ENCODE results near the gene PRKCA.

Gene PRKCA

DNA sequence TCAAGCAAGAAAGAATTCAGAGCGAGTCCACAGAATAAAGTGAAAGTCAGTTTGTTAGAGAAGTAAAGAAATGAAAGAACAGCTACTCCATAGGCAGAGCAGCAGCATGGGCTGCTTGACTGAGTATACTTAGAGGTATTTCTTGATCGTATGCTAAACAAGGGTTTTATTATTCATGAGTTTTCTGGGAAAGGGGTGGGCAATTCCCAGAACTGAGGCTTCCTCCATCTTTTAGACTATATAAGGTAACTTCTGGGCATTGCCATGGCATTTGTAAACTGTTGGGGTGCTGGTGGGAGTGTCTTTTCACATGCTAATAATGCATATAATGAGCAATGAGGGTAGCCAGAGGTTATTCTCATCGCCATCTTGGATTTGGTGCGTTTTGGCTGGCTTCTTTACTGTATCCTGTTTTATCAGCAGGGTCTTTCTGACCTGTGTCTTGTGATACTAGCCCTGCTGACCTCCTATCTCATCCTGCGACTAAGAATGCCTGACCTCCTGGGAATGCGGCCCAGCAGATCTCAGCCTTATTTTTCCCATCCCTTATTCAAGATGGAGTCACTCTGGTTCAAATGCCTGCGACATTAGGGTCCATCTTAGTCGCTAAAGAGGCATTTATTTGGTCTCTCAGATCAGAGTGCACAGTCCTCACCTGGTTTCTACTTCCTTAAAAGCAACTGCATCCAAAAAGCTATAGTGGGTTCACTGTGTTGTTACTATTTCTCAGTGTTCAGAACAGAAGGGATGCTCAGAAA is 432.0 kb downstream of the PRKCA start:
- Mint-ChIP-seq H3K27ac (peak overlapping the region; percentile 37 to 57), H3K27me3 (no peaks in the 10 kb centered on the region), H3K4me3 (no peak overlapping the region), H3K9me3 (no peaks in the 10 kb centered on the region), H3K4me1 (peaks cover 13% of the 10 kb centered on the region)
- DNase-seq, result no peak
- no peak for ATAC-seq

- ATAC-seq (no peak), DNase-seq (no peak)
- H3K27me3 Mint-ChIP-seq, result no peaks in the 10 kb centered on the region
- no peak overlapping the region for H3K4me3 Mint-ChIP-seq
- H3K4me1 Mint-ChIP-seq, result no peaks in the 10 kb centered on the region
- H3K9me3 Mint-ChIP-seq, result no peaks in the 10 kb centered on the region
- no peak overlapping the region for H3K27ac Mint-ChIP-seq
These were observed 435.1 kb downstream of the PRKCA start for GRCh38 chr17:66737524-66737923.

GRCh38 chr17:66738301-66738700 is 435.9 kb downstream of the PRKCA start:
- Mint-ChIP-seq H3K27me3 (no peaks in the 10 kb centered on the region), H3K9me3 (no peaks in the 10 kb centered on the region), H3K27ac (no peak overlapping the region), H3K4me3 (no peak overlapping the region), H3K4me1 (no peaks in the 10 kb centered on the region)
- DNase-seq, result no peak
- ATAC-seq, result no peak

- no peak for DNase-seq
- peak overlapping the region; percentile 17 to 55 for H3K27ac Mint-ChIP-seq
- no peak overlapping the region for H3K4me3 Mint-ChIP-seq
- H3K27me3 Mint-ChIP-seq, result no peaks in the 10 kb centered on the region
- H3K4me1 Mint-ChIP-seq, result no peaks in the 10 kb centered on the region
- no peaks in the 10 kb centered on the region for H3K9me3 Mint-ChIP-seq
- ATAC-seq, result no peak
These were observed 437.1 kb downstream of the PRKCA start for GRCh38 chr17:66739553-66739952.

- DNase-seq (no peak), ATAC-seq (no peak)
- Mint-ChIP-seq H3K4me3 (no peak overlapping the region), H3K27ac (no peak overlapping the region), H3K4me1 (no peaks in the 10 kb centered on the region), H3K9me3 (no peaks in the 10 kb centered on the region), H3K27me3 (no peaks in the 10 kb centered on the region)
These were observed 437.8 kb downstream of the PRKCA start for GRCh38 chr17:66740226-66740625.

- Mint-ChIP-seq H3K9me3 (no peaks in the 10 kb centered on the region), H3K4me1 (no peaks in the 10 kb centered on the region), H3K27me3 (no peaks in the 10 kb centered on the region), H3K27ac (no peak overlapping the region), H3K4me3 (no peak overlapping the region)
- DNase-seq, result no peak
- ATAC-seq, result no peak
These were observed 441.1 kb downstream of the PRKCA start for GRCh38 chr17:66743511-66743910.

GRCh38 chr17:66746736-66747135 is 444.3 kb downstream of the PRKCA start:
- Mint-ChIP-seq H3K4me3 (no peak overlapping the region), H3K27ac (no peak overlapping the region), H3K4me1 (no peaks in the 10 kb centered on the region), H3K9me3 (no peaks in the 10 kb centered on the region), H3K27me3 (no peaks in the 10 kb centered on the region)
- DNase-seq (no peak), ATAC-seq (no peak)

- Mint-ChIP-seq H3K27ac (no peak overlapping the region), H3K9me3 (no peaks in the 10 kb centered on the region), H3K4me3 (no peak overlapping the region), H3K4me1 (no peaks in the 10 kb centered on the region), H3K27me3 (no peaks in the 10 kb centered on the region)
- no peak for DNase-seq
- ATAC-seq, result no peak
These were observed 445.3 kb downstream of the PRKCA start for GRCh38 chr17:66747578-66748275.

DNA sequence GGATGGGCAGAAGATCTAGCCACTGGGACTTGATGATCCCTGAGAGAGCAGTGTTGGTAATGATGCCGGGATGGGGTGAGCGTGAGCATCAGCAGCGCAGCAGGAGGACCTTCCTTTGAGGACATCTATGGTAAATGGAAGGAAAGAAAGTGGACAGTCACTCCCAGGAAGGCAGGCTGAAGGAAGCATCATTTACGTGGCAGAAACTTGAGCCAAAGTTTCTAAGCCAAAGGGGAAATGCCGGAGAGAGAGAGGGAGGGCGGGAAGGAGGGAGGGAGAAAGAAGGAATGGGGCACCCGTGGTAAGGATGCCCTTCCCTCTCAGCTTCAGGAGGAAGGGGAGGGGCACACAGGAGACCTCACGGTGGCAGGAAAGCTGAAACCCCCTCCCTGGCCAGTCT is 446.2 kb downstream of the PRKCA start:
- Mint-ChIP-seq H3K27ac (peak overlapping the region in 1 of 2 donors; percentile 61), H3K9me3 (no peaks in the 10 kb centered on the region), H3K4me1 (no peaks in the 10 kb centered on the region), H3K4me3 (no peak overlapping the region), H3K27me3 (no peaks in the 10 kb centered on the region)
- no peak for ATAC-seq
- no peak for DNase-seq

DNA sequence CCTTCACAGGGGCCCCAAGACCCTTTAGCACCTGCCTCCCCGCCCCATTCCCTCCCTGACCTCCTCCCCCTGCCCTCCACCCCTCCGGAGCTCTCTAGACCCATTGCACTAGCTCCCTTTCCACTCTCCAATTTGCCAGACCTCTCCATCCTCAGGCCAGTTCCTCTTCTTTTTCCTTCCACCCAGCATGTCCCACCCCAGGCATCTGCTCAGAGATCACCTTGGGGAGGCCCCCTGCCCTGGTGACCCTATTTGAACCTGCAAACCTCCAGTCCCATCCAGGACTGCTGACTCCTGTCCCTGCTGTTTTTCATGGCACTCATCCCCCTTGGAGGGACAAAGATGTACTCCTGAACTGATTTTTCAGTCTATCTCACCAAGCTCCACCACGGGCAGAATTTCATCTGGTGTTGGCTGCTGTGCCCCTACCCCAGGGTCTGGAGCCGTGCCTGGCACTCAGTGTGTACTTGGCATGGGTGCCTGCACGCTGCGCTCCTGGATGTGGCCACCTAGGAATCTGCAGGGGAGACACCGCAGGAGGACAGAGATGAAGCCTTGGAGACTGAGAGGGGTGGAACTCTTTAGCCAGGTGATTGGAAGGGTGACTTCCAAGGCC is 446.9 kb downstream of the PRKCA start:
- Mint-ChIP-seq H3K4me1 (no peaks in the 10 kb centered on the region), H3K27ac (peak overlapping the region in 1 of 2 donors; percentile 82), H3K27me3 (no peaks in the 10 kb centered on the region), H3K9me3 (no peaks in the 10 kb centered on the region), H3K4me3 (no peak overlapping the region)
- DNase-seq, result no peak
- no peak for ATAC-seq

DNA sequence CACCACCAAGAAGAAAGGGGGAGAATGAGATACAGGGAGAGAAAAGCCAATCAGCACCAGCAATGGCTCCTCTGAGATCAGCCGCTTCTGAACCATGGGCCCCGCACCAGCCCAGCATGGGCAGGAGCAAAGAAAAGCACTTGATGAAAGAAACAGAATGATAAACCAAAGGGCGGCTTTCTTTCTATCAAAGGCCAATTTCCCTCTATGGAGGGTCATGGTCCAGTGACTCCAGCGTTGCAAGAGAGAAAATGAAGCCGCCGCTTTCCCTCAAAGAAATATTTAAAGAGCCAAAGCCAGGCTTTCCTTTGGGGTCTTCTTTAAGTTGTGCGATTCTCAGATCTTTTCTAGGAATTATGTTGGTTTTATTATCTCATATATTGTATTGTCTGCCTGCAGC is 447.7 kb downstream of the PRKCA start:
- no peak overlapping the region for H3K27ac Mint-ChIP-seq
- no peaks in the 10 kb centered on the region for H3K4me1 Mint-ChIP-seq
- DNase-seq (no peak), ATAC-seq (no peak)
- H3K9me3 Mint-ChIP-seq, result no peaks in the 10 kb centered on the region
- no peak overlapping the region for H3K4me3 Mint-ChIP-seq
- no peaks in the 10 kb centered on the region for H3K27me3 Mint-ChIP-seq

- no peak overlapping the region for H3K4me3 Mint-ChIP-seq
- DNase-seq, result no peak
- H3K9me3 Mint-ChIP-seq, result no peaks in the 10 kb centered on the region
- no peak for ATAC-seq
- no peaks in the 10 kb centered on the region for H3K4me1 Mint-ChIP-seq
- H3K27me3 Mint-ChIP-seq, result no peaks in the 10 kb centered on the region
- H3K27ac Mint-ChIP-seq, result peak overlapping the region in 1 of 2 donors; percentile 8
These were observed 448.5 kb downstream of the PRKCA start for GRCh38 chr17:66750781-66751543.

- Mint-ChIP-seq H3K9me3 (no peaks in the 10 kb centered on the region), H3K27ac (peak overlapping the region in 1 of 2 donors; percentile 72), H3K4me1 (no peaks in the 10 kb centered on the region), H3K27me3 (no peaks in the 10 kb centered on the region), H3K4me3 (no peak overlapping the region)
- ATAC-seq (no peak), DNase-seq (no peak)
These were observed 449.4 kb downstream of the PRKCA start for GRCh38 chr17:66751771-66752170.

GRCh38 chr17:66752411-66752810 is 450.0 kb downstream of the PRKCA start:
- no peaks in the 10 kb centered on the region for H3K4me1 Mint-ChIP-seq
- DNase-seq, result no peak
- H3K9me3 Mint-ChIP-seq, result no peaks in the 10 kb centered on the region
- no peak for ATAC-seq
- no peaks in the 10 kb centered on the region for H3K27me3 Mint-ChIP-seq
- H3K27ac Mint-ChIP-seq, result peak overlapping the region in 1 of 2 donors; percentile 72
- H3K4me3 Mint-ChIP-seq, result no peak overlapping the region

DNA sequence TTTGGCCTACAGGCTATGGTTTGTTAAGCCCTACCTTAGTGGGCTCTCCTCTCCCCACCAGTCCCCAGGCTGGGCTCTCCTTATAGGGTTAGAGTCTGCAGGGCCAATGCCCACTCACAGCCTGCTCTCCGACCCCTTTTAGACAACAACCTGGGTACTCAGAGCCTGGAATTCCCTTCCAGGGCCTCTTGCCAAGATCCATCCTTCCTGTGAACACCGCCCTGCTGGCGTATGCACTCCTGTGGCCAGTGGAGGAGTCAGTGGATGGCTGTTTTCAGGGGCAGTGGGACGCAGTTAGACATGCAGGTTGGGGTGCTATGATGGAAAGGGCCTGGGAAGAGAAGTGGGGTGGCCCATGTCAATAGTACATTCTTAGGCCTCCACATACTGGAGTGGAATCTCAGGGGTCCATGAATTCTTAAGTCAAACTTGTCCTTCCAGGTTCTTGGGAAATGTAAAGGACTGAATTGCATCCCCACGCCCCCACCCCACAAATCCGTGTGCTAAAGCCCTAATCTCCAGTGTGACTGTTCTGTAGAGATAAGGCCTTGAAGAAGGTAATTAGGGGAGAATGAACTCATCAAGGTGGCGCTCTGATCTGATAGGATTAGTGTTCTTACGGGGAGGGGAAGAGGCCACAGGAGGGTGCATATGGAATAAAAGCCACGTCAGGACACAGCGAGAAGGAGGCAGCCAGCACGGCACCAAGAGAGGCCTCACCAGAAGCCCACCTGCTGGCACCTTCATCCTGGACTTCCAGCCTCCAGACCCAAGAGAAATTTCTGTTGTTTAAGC is 450.9 kb downstream of the PRKCA start:
- Mint-ChIP-seq H3K4me1 (no peaks in the 10 kb centered on the region), H3K27me3 (no peaks in the 10 kb centered on the region), H3K27ac (peak overlapping the region in 1 of 2 donors; percentile 22), H3K4me3 (no peak overlapping the region), H3K9me3 (no peaks in the 10 kb centered on the region)
- ATAC-seq (no peak), DNase-seq (no peak)

Measured in stimulated activated naive CD8-positive, alpha-beta T cell treated with anti-CD3 and anti-CD28 coated beads, Interleukin-15, amount 100 ng/mL, for 72 hours (primary cell).